H9 (cell line): Measurements from ENCODE around the gene ARHGAP27. TPM values are rescaled to one million over a fixed set of nuclear protein-coding genes. Genes with fewer than 3 reads are reported as not detected.

Experiments used
- DNase-seq: peaks from one replicate; pipeline ENCODE4 v3.0.0-alpha.2; 2017
- H2AFZ ChIP-seq: one replicate; pipeline ENCODE4 v1.6.1; 2013; ENCODE audit warnings: mild to moderate bottlenecking, low read length, control low read depth, moderate library complexity
- H2AK5ac ChIP-seq: 2 replicates; pipeline ENCODE4 v1.6.1; 2013; ENCODE audit warnings: low read length, control low read depth, mixed read lengths; ENCODE audit not compliant: insufficient read length
- H2BK120ac ChIP-seq: one replicate; pipeline ENCODE4 v1.6.1; 2013; ENCODE audit warnings: low read depth, mild to moderate bottlenecking, low read length, control low read depth, inconsistent platforms; ENCODE audit not compliant: poor library complexity, severe bottlenecking
- H2BK12ac ChIP-seq: 2 replicates; pipeline ENCODE4 v1.6.1; 2013; ENCODE audit warnings: low read length, control low read depth, mixed read lengths, low read depth; ENCODE audit not compliant: insufficient read length
- H2BK15ac ChIP-seq: 2 replicates; pipeline ENCODE4 v1.6.1; 2013; ENCODE audit warnings: low read depth, low read length, control low read depth
- H2BK20ac ChIP-seq: one replicate; pipeline ENCODE4 v1.6.1; 2013; ENCODE audit warnings: low read depth, mild to moderate bottlenecking, low read length, control low read depth, inconsistent platforms; ENCODE audit not compliant: poor library complexity, severe bottlenecking
- H2BK5ac ChIP-seq: 2 replicates; pipeline ENCODE4 v1.6.1; 2013; ENCODE audit warnings: low read length, control low read depth, mixed read lengths; ENCODE audit not compliant: insufficient read length
- H3K14ac ChIP-seq: 2 replicates; pipeline ENCODE4 v1.6.1; 2013; ENCODE audit warnings: low read length, control low read depth; ENCODE audit not compliant: insufficient read depth
- H3K18ac ChIP-seq: 2 replicates; pipeline ENCODE4 v1.6.1; 2013; ENCODE audit warnings: low read depth, mild to moderate bottlenecking, mixed read lengths, low read length, control low read depth; ENCODE audit not compliant: insufficient read length
- H3K23ac ChIP-seq: 2 replicates; pipeline ENCODE4 v1.6.1; 2013; ENCODE audit warnings: low read length, control low read depth, mixed read lengths, low read depth; ENCODE audit not compliant: insufficient read length
- H3K23me2 ChIP-seq: 2 replicates; pipeline ENCODE4 v1.6.1; 2013; ENCODE audit warnings: low read depth, mild to moderate bottlenecking, mixed read lengths, low read length, control low read depth; ENCODE audit not compliant: insufficient read length, poor library complexity, severe bottlenecking
- H3K27ac ChIP-seq: 2 replicates; pipeline ENCODE4 v1.5.1; 2013; ENCODE audit warnings: low read length, control low read depth, mixed read lengths, low read depth; ENCODE audit not compliant: insufficient read length
- H3K27me3 ChIP-seq: 2 replicates; pipeline ENCODE4 v1.6.1; 2013; ENCODE audit warnings: low read length, control low read depth, inconsistent platforms; ENCODE audit not compliant: insufficient read depth
- H3K4ac ChIP-seq: 2 replicates; pipeline ENCODE4 v1.6.1; 2013; ENCODE audit warnings: low read depth, mild to moderate bottlenecking, control low read depth, inconsistent platforms, low read length, moderate library complexity
- H3K4me1 ChIP-seq: 2 replicates; pipeline ENCODE4 v1.6.1; 2013; ENCODE audit warnings: low read length, control low read depth, inconsistent platforms; ENCODE audit not compliant: insufficient read depth
- H3K4me2 ChIP-seq: 2 replicates; pipeline ENCODE4 v1.6.1; 2013; ENCODE audit warnings: low read length, control low read depth, mixed read lengths; ENCODE audit not compliant: insufficient read length, insufficient read depth
- H3K56ac ChIP-seq: 2 replicates; pipeline ENCODE4 v1.6.1; 2013; ENCODE audit warnings: low read depth, mild to moderate bottlenecking, mixed read lengths, low read length, control low read depth; ENCODE audit not compliant: insufficient read length
- H3K79me1 ChIP-seq: 2 replicates; pipeline ENCODE4 v1.6.1; 2013; ENCODE audit warnings: low read depth, mild to moderate bottlenecking, moderate library complexity, low read length, control low read depth, inconsistent platforms; ENCODE audit not compliant: insufficient read depth, poor library complexity, severe bottlenecking
- H3K79me2 ChIP-seq: 2 replicates; pipeline ENCODE4 v1.6.1; 2013; ENCODE audit warnings: low read length, control low read depth, inconsistent platforms; ENCODE audit not compliant: insufficient read depth
- H3K9ac ChIP-seq: 2 replicates; pipeline ENCODE4 v1.6.1; 2013; ENCODE audit warnings: low read length, control low read depth, mixed read lengths; ENCODE audit not compliant: insufficient read length; ENCODE audit errors: extremely low read depth
- H3K9me3 ChIP-seq: one replicate; pipeline ENCODE4 v1.6.1; 2013; ENCODE audit warnings: low read depth, low read length, inconsistent platforms; ENCODE audit not compliant: control insufficient read depth
- H3T11ph ChIP-seq: one replicate; pipeline ENCODE4 v1.6.1; 2013; ENCODE audit warnings: mild to moderate bottlenecking, low read length, control low read depth, inconsistent platforms
- H4K20me1 ChIP-seq: one replicate; pipeline ENCODE4 v1.6.1; 2013; ENCODE audit not compliant: control insufficient read depth, insufficient read length, insufficient read depth
- H4K5ac ChIP-seq: 2 replicates; pipeline ENCODE4 v1.6.1; 2013; ENCODE audit warnings: low read depth, mild to moderate bottlenecking, mixed read lengths, low read length, control low read depth; ENCODE audit not compliant: insufficient read length
- H4K8ac ChIP-seq: replicated peaks from 2 replicates; pipeline ENCODE4 v1.6.1; 2013; ENCODE audit warnings: low read length, control low read depth, mixed read lengths, low read depth; ENCODE audit not compliant: insufficient read length
- H4K91ac ChIP-seq: 2 replicates; pipeline ENCODE4 v1.6.1; 2013; ENCODE audit warnings: low read depth, mild to moderate bottlenecking, moderate library complexity, mixed read lengths, low read length, control low read depth; ENCODE audit not compliant: insufficient read length
- H3K27ac Mint-ChIP-seq, 3 experiments: 2 replicates in 2 of 3; 3 replicates in 1 of 3; pipeline ENCODE4 v1.8.0; 2020 to 2021; ENCODE audit warnings: mixed read lengths in 3 of 3, mild to moderate bottlenecking in 1 of 3, moderate library complexity in 1 of 3
- H3K27me3 Mint-ChIP-seq: 2 replicates; pipeline ENCODE4 v1.8.0; 2021; ENCODE audit warnings: low read depth, mild to moderate bottlenecking, moderate library complexity, mixed read lengths
- H3K36me3 Mint-ChIP-seq, 3 experiments: 2 replicates in 2 of 3; 3 replicates in 1 of 3; pipeline ENCODE4 v1.8.0; 2020 to 2021; ENCODE audit warnings: low read depth in 3 of 3, mixed read lengths in 3 of 3; ENCODE audit not compliant: insufficient read depth in 1 of 3
- H3K4me1 Mint-ChIP-seq, 2 experiments: 2 replicates each; pipeline ENCODE4 v1.8.0; 2020; ENCODE audit warnings: mixed read lengths in 2 of 2
- H3K4me3 Mint-ChIP-seq, 2 experiments: 2 replicates in 1 of 2; 3 replicates in 1 of 2; pipeline ENCODE4 v1.8.0; 2020 to 2021; ENCODE audit warnings: mild to moderate bottlenecking in 2 of 2, mixed read lengths in 2 of 2, moderate library complexity in 1 of 2
- H3K9me3 Mint-ChIP-seq, 2 experiments: 2 replicates in 1 of 2; 3 replicates in 1 of 2; pipeline ENCODE4 v1.8.0; 2020; ENCODE audit warnings: mild to moderate bottlenecking in 2 of 2, mixed read lengths in 2 of 2, moderate library complexity in 1 of 2
- WGBS: extraction: QIAGEN DNeasy Blood & Tissue Kit; methylation state at CpG from one replicate; pipeline ENCODE4 v1.1.7; 2013; ENCODE audit warnings: missing lambda C conversion rate, low lambda C conversion rate, mixed read lengths; ENCODE audit not compliant: insufficient read length; ENCODE audit errors: extremely low coverage; 5-methylcytosine and 5-hydroxymethylcytosine counted together
- total RNA-seq: library from RNA; stranded (reverse); gene quantifications from 2 replicates; pipeline ENCODE4 v1.2.1, GENCODE V29; 2021
- TF ChIP-seq, protein P1 (sequence below): fragments of 200-600 bp; sonication (generic); conservative IDR thresholded peaks from 3 replicates; pipeline ENCODE4 v1.8.0; 2021; ENCODE audit warnings: antibody characterized with exemption, mild to moderate bottlenecking

The ARHGAP27 gene
- total RNA-seq, 1 experiment from 2014 or later, result 9.9 TPM

DNA sequence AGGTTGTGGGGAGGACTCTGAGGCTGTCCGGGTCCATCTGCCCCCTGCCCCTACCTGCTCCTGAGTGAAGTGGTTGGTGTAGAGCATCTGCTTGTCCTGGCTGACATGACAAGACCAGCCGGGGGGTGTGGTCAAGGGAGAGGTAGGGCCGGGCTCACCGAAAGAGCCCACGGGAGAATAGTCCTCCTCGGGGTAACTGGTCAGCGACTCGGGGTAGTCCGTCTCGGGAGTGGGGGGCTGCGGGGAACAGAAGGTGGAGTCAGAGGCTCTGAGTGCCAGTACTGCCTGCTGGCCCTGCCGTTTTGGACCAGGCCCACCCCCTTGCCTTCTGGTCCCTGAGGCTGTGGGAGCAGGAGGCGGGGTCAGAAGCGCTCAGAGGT is 27.8 kb downstream of the ARHGAP27 start:
- Histone ChIP-seq H4K91ac (no peak overlapping the region), H3K27me3 (no peaks in the 10 kb centered on the region), H3K14ac (no peak overlapping the region), H4K8ac (no peak overlapping the region), H4K20me1 (peaks cover 3% of the 10 kb centered on the region), H3K79me2 (no peaks in the 10 kb centered on the region), H3K4ac (no peak overlapping the region), H3K23me2 (peaks cover 6% of the 10 kb centered on the region), H3K9me3 (no peaks in the 10 kb centered on the region), H3K27ac (no peak overlapping the region), H4K5ac (no peak overlapping the region), H3T11ph (no peak overlapping the region), H3K4me1 (peaks cover 3% of the 10 kb centered on the region; the same call in 1 of the 2 replicates), H3K79me1 (no peaks in the 10 kb centered on the region), H3K18ac (no peak overlapping the region), H3K4me2 (no peak overlapping the region), H2AFZ (no peak overlapping the region), H2BK5ac (no peak overlapping the region), H3K23ac (no peak overlapping the region), H2BK120ac (no peak overlapping the region), H3K9ac (no peak overlapping the region), H3K56ac (no peak overlapping the region), H2BK12ac (no peak overlapping the region), H2BK15ac (no peak overlapping the region), H2BK20ac (no peak overlapping the region), H2AK5ac (no peak overlapping the region)
- DNase-seq, result no peak
- WGBS, result no CpG with 5 or more reads among the region's 14 CpGs
- TF ChIP-seq, protein P1, sequence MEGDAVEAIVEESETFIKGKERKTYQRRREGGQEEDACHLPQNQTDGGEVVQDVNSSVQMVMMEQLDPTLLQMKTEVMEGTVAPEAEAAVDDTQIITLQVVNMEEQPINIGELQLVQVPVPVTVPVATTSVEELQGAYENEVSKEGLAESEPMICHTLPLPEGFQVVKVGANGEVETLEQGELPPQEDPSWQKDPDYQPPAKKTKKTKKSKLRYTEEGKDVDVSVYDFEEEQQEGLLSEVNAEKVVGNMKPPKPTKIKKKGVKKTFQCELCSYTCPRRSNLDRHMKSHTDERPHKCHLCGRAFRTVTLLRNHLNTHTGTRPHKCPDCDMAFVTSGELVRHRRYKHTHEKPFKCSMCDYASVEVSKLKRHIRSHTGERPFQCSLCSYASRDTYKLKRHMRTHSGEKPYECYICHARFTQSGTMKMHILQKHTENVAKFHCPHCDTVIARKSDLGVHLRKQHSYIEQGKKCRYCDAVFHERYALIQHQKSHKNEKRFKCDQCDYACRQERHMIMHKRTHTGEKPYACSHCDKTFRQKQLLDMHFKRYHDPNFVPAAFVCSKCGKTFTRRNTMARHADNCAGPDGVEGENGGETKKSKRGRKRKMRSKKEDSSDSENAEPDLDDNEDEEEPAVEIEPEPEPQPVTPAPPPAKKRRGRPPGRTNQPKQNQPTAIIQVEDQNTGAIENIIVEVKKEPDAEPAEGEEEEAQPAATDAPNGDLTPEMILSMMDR, result no peak
- Mint-ChIP-seq H3K4me3 (peak overlapping the region; percentile 29 to 57), H3K27me3 (peaks cover 3% of the 10 kb centered on the region), H3K4me1 (peaks cover 23 to 27% of the 10 kb centered on the region in 2 experiments), H3K36me3 (peaks cover 0 to 8% (median 5%) of the 10 kb centered on the region in 3 experiments; a peak in 1 of 7 replicates), H3K27ac (peak overlapping the region; percentile 76 to 82 (median 77); a peak in 5 of 7 replicates), H3K9me3 (no peaks in the 10 kb centered on the region)
